ENCODE data around the gene PDIA5.

Gene PDIA5

GRCh38 chr3:123053107-123053506, 13.7 kb upstream of the PDIA5 start:
- no peak for TF ChIP-seq ZNF274 (IDR thresholded peaks at IDR 0.05; ENCODE audit: low read depth, low read length)
- H3K4me3 ChIP-seq (ENCODE audit: low read length), result no peak overlapping the region

GRCh38 chr3:123054109-123054778, 12.6 kb upstream of the PDIA5 start:
- TF ChIP-seq ZNF274 (IDR thresholded peaks at IDR 0.05; ENCODE audit: low read depth, low read length), result no peak
- no peak overlapping the region for H3K4me3 ChIP-seq (ENCODE audit: low read length)

- no peak overlapping the region for H3K4me3 ChIP-seq (ENCODE audit: low read length)
- TF ChIP-seq ZNF274 (IDR thresholded peaks at IDR 0.05; ENCODE audit: low read depth, low read length), result no peak
Measured at GRCh38 chr3:123054931-123055330, 11.9 kb upstream of the PDIA5 start.

- no peak for TF ChIP-seq ZNF274 (IDR thresholded peaks at IDR 0.05; ENCODE audit: low read depth, low read length)
- no peak overlapping the region for H3K4me3 ChIP-seq (ENCODE audit: low read length)
Measured at GRCh38 chr3:123055352-123055751, 11.5 kb upstream of the PDIA5 start.

GRCh38 chr3:123058505-123058904, 8.3 kb upstream of the PDIA5 start:
- H3K4me3 ChIP-seq (ENCODE audit: low read length), result no peak overlapping the region
- TF ChIP-seq ZNF274 (IDR thresholded peaks at IDR 0.05; ENCODE audit: low read depth, low read length), result no peak

GRCh38 chr3:123060054-123060453, 6.8 kb upstream of the PDIA5 start:
- no peak for TF ChIP-seq ZNF274 (IDR thresholded peaks at IDR 0.05; ENCODE audit: low read depth, low read length)

GRCh38 chr3:123061856-123062255, 5.0 kb upstream of the PDIA5 start:
- no peak for TF ChIP-seq ZNF274 (IDR thresholded peaks at IDR 0.05; ENCODE audit: low read depth, low read length)
- H3K4me3 ChIP-seq (ENCODE audit: low read length), result no peak overlapping the region

More at GRCh38 chr3:123060054-123060453, 6.8 kb upstream of the PDIA5 start:
- H3K4me3 ChIP-seq (ENCODE audit: low read length), result no peak overlapping the region

GRCh38 chr3:123063034-123063433, 3.8 kb upstream of the PDIA5 start:
- no peak for TF ChIP-seq ZNF274 (IDR thresholded peaks at IDR 0.05; ENCODE audit: low read depth, low read length)
- H3K4me3 ChIP-seq (ENCODE audit: low read length), result no peak overlapping the region

- no peak for TF ChIP-seq ZNF274 (IDR thresholded peaks at IDR 0.05; ENCODE audit: low read depth, low read length)
Measured at GRCh38 chr3:123064506-123064905, 2.3 kb upstream of the PDIA5 start.

GRCh38 chr3:123064914-123065313, 1.9 kb upstream of the PDIA5 start:
- H3K4me3 ChIP-seq (ENCODE audit: low read length), result no peak overlapping the region
- TF ChIP-seq ZNF274 (IDR thresholded peaks at IDR 0.05; ENCODE audit: low read depth, low read length), result no peak

More at GRCh38 chr3:123064506-123064905, 2.3 kb upstream of the PDIA5 start:
- H3K4me3 ChIP-seq (ENCODE audit: low read length), result no peak overlapping the region

- no peak overlapping the region for H3K4me3 ChIP-seq (ENCODE audit: low read length)
- TF ChIP-seq ZNF274 (IDR thresholded peaks at IDR 0.05; ENCODE audit: low read depth, low read length), result no peak
Measured at GRCh38 chr3:123066599-123066895, 278 bp upstream of the PDIA5 start.

- peak overlapping the region; percentile 80 for H3K4me3 ChIP-seq (ENCODE audit: low read length)
- TF ChIP-seq ZNF274 (IDR thresholded peaks at IDR 0.05; ENCODE audit: low read depth, low read length), result no peak
Measured at GRCh38 chr3:123067689-123068600, 1.1 kb downstream of the PDIA5 start.

- no peak for TF ChIP-seq ZNF274 (IDR thresholded peaks at IDR 0.05; ENCODE audit: low read depth, low read length)
- H3K4me3 ChIP-seq (ENCODE audit: low read length), result no peak overlapping the region
Measured at GRCh38 chr3:123068601-123069381, 2.0 kb downstream of the PDIA5 start.

- TF ChIP-seq ZNF274 (IDR thresholded peaks at IDR 0.05; ENCODE audit: low read depth, low read length), result no peak
- no peak overlapping the region for H3K4me3 ChIP-seq (ENCODE audit: low read length)
Measured at GRCh38 chr3:123070510-123070909, 3.7 kb downstream of the PDIA5 start.
